H1 (cell line): ENCODE data around the gene FAM9C. TPM values are rescaled to one million over a fixed set of nuclear protein-coding genes. Genes with fewer than 3 reads are reported as not detected.

Experiments used
- CTCF ChIA-PET: fragments of 300-600 bp; sonication (Branson Sonifier 250); formaldehyde crosslinking; loops from one replicate; lab custom pipeline; 2021; ENCODE audit not compliant: partially characterized antibody; lab: Charles Lee
- POLR2A ChIA-PET: fragments of 300-600 bp; sonication (Branson Sonifier 250); formaldehyde crosslinking; loops from one replicate; lab custom pipeline; 2021; ENCODE audit warnings: inconsistent platforms; ENCODE audit not compliant: partially characterized antibody; lab: Charles Lee
- DNase-seq, 2 experiments: peaks; one replicate each; pipeline versions ENCODE4 v3.0.0 to v3.0.0-alpha.2; 2010 to 2022; ENCODE audit warnings: low spot score in 2 of 2, low read depth in 1 of 2, mixed read lengths in 1 of 2
- FAIRE-seq: peaks from 2 replicates; lab custom pipeline; 2011; peaks lifted over from hg19 to GRCh38; lab: Jason Lieb, UNC
- H2AFZ ChIP-seq: 2 replicates; pipeline ENCODE4 v1.8.1; 2012; ENCODE audit warnings: low read length, inconsistent platforms
- H2AK5ac ChIP-seq: 2 replicates; pipeline ENCODE4 v1.6.1; 2013; ENCODE audit warnings: low read depth, low read length
- H2BK120ac ChIP-seq: replicated peaks from 2 replicates; pipeline ENCODE3; 2013; ENCODE audit warnings: low read depth, low read length, inconsistent platforms
- H2BK12ac ChIP-seq: 2 replicates; pipeline ENCODE4 v1.6.1; 2013; ENCODE audit warnings: low read depth, low read length
- H2BK15ac ChIP-seq: 2 replicates; pipeline ENCODE4 v1.6.1; 2013; ENCODE audit warnings: low read length
- H2BK20ac ChIP-seq: 2 replicates; pipeline ENCODE4 v1.6.1; 2013; ENCODE audit warnings: low read length
- H2BK5ac ChIP-seq: 2 replicates; pipeline ENCODE4 v1.6.1; 2013; ENCODE audit warnings: low read depth, low read length
- H3K14ac ChIP-seq: 2 replicates; pipeline ENCODE4 v1.6.1; 2013; ENCODE audit warnings: inconsistent platforms; ENCODE audit not compliant: insufficient read length
- H3K18ac ChIP-seq: 2 replicates; pipeline ENCODE4 v1.6.1; 2013; ENCODE audit warnings: low read length; ENCODE audit errors: extremely low read depth
- H3K23ac ChIP-seq: 2 replicates; pipeline ENCODE4 v1.6.1; 2013; ENCODE audit warnings: inconsistent platforms; ENCODE audit not compliant: insufficient read length
- H3K23me2 ChIP-seq: 2 replicates; pipeline ENCODE4 v1.6.1; 2013; ENCODE audit warnings: low read depth, low read length
- H3K27ac ChIP-seq: 2 replicates; pipeline ENCODE4 v1.6.1; 2011; ENCODE audit warnings: low read depth, low read length, inconsistent platforms
- H3K27me3 ChIP-seq, 4 experiments: replicated peaks in 1 of 4; 1 replicate in 1 of 4; 2 replicates in 3 of 4; pipeline versions ENCODE4 v1.6.1 to v1.8.1; 2011 to 2013; ENCODE audit warnings: low read length in 3 of 4, mild to moderate bottlenecking in 3 of 4, inconsistent platforms in 2 of 4, mixed read lengths in 2 of 4, moderate library complexity in 1 of 4; ENCODE audit not compliant: control insufficient read depth in 3 of 4, insufficient read depth in 3 of 4; ENCODE audit errors: extremely low read depth in 1 of 4
- H3K36me3 ChIP-seq, 4 experiments: 2 replicates each; pipeline versions ENCODE4 v1.6.1 to v1.8.1; 2011 to 2013; ENCODE audit warnings: mild to moderate bottlenecking in 4 of 4, low read length in 3 of 4, moderate library complexity in 2 of 4, control low read depth in 1 of 4, inconsistent platforms in 1 of 4; ENCODE audit not compliant: insufficient read depth in 4 of 4, control insufficient read depth in 2 of 4
- H3K4ac ChIP-seq: replicated peaks from 2 replicates; pipeline ENCODE3; 2013; ENCODE audit warnings: low read length, low read depth, mixed read lengths, inconsistent platforms; ENCODE audit not compliant: insufficient read length
- H3K4me1 ChIP-seq, 4 experiments: replicated peaks in 1 of 4; 1 replicate in 1 of 4; 2 replicates in 3 of 4; pipeline versions ENCODE4 v1.6.1 to v1.8.1; 2011 to 2013; ENCODE audit warnings: low read length in 3 of 4, inconsistent platforms in 2 of 4, mixed read lengths in 1 of 4; ENCODE audit not compliant: insufficient read depth in 4 of 4, control insufficient read depth in 3 of 4
- H3K4me2 ChIP-seq, 2 experiments: 2 replicates each; pipeline versions ENCODE4 v1.6.1 to v1.8.1; 2011 to 2013; ENCODE audit warnings: low read depth in 2 of 2, low read length in 2 of 2, control low read depth in 1 of 2, inconsistent platforms in 1 of 2, mild to moderate bottlenecking in 1 of 2; ENCODE audit not compliant: insufficient read depth in 1 of 2
- H3K4me3 ChIP-seq, 4 experiments: fragments of 200-600, 300-600 bp in 1 of 4; sonication (generic), shearing (Covaris generic), sonication (Bioruptor Twin) in 1 of 4; 2 replicates each; pipeline versions ENCODE4 v1.5.1 to v1.8.1; 2011 to 2016; ENCODE audit warnings: low read length in 4 of 4, low read depth in 3 of 4, control low read depth in 2 of 4, inconsistent platforms in 2 of 4, mild to moderate bottlenecking in 2 of 4, mixed read lengths in 1 of 4, moderate library complexity in 1 of 4; ENCODE audit not compliant: insufficient read depth in 2 of 4; ENCODE audit errors: extremely low read depth in 1 of 4
- H3K56ac ChIP-seq: replicated peaks from 2 replicates; pipeline ENCODE3; 2013; ENCODE audit warnings: low read depth, mild to moderate bottlenecking, mixed read lengths, low read length, inconsistent platforms; ENCODE audit not compliant: insufficient read length
- H3K79me1 ChIP-seq: 2 replicates; pipeline ENCODE4 v1.6.1; 2013; ENCODE audit warnings: low read depth, low read length, control low read depth
- H3K79me2 ChIP-seq, 2 experiments: 2 replicates each; pipeline versions ENCODE4 v1.6.1 to v1.8.1; 2012 to 2013; ENCODE audit warnings: low read length in 2 of 2, mild to moderate bottlenecking in 2 of 2, inconsistent platforms in 1 of 2; ENCODE audit not compliant: insufficient read depth in 2 of 2, control insufficient read depth in 1 of 2
- H3K9ac ChIP-seq, 4 experiments: replicated peaks in 1 of 4; 1 replicate in 1 of 4; 2 replicates in 3 of 4; pipeline versions ENCODE4 v1.6.1 to v1.8.1; 2011 to 2013; ENCODE audit warnings: low read depth in 3 of 4, low read length in 3 of 4, control low read depth in 2 of 4, mild to moderate bottlenecking in 2 of 4, moderate library complexity in 2 of 4, inconsistent platforms in 1 of 4; ENCODE audit errors: extremely low read depth in 1 of 4
- H3K9me3 ChIP-seq, 2 experiments: 2 replicates each; pipeline versions ENCODE4 v1.6.1 to v1.8.1; 2012 to 2013; ENCODE audit warnings: mild to moderate bottlenecking in 2 of 2, moderate library complexity in 2 of 2, control low read depth in 1 of 2, inconsistent platforms in 1 of 2, low read depth in 1 of 2, low read length in 1 of 2, mixed read lengths in 1 of 2; ENCODE audit not compliant: insufficient read depth in 2 of 2
- H4K20me1 ChIP-seq, 2 experiments: replicated peaks in 1 of 2; 2 replicates each; pipeline versions ENCODE3 to v1.8.1; 2011 to 2013; ENCODE audit warnings: inconsistent platforms in 2 of 2, low read length in 2 of 2, mild to moderate bottlenecking in 1 of 2; ENCODE audit not compliant: insufficient read depth in 2 of 2, control insufficient read depth in 1 of 2
- H4K5ac ChIP-seq: 2 replicates; pipeline ENCODE4 v1.6.1; 2013; ENCODE audit warnings: low read length, low read depth, mixed read lengths, inconsistent platforms; ENCODE audit not compliant: insufficient read length
- H4K8ac ChIP-seq: 2 replicates; pipeline ENCODE4 v1.8.0; 2013; ENCODE audit warnings: mild to moderate bottlenecking, moderate library complexity, low read length, inconsistent platforms; ENCODE audit not compliant: insufficient read depth; ENCODE audit errors: extremely low read depth
- H4K91ac ChIP-seq: replicated peaks from 2 replicates; pipeline ENCODE3; 2013; ENCODE audit warnings: low read length, mixed read lengths, inconsistent platforms; ENCODE audit not compliant: insufficient read length
- BRCA1 ChIP-seq: IDR thresholded peaks from 2 replicates; pipeline ENCODE4 v1.6.1; 2012; ENCODE audit warnings: low read depth, low read length, improper control_type of control experiment
- CBX5 ChIP-seq: fragments of 300-800, 300-1000 bp; sonication (generic); IDR thresholded peaks from 2 replicates; pipeline ENCODE4 v1.7.1; 2016; ENCODE audit warnings: antibody characterized with exemption, low read length, low read depth
- CBX8 ChIP-seq: fragments of 300-800, 300-1000 bp; sonication (generic); IDR thresholded peaks from 2 replicates; pipeline ENCODE4 v1.7.1; 2016; ENCODE audit warnings: low read depth, low read length, borderline replicate concordance
- CEBPB ChIP-seq: IDR thresholded peaks from 2 replicates; pipeline ENCODE4 v1.6.1; 2012; ENCODE audit warnings: low read depth, low read length
- GABPA ChIP-seq: IDR thresholded peaks from 2 replicates; pipeline ENCODE4 v1.6.1; 2011; ENCODE audit warnings: mild to moderate bottlenecking, low read length, moderate library complexity, borderline replicate concordance; ENCODE audit not compliant: insufficient read depth
- KDM1A ChIP-seq: fragments of 200-600, 300-600 bp; sonication (generic); IDR thresholded peaks from 2 replicates; pipeline ENCODE4 v1.7.1; 2016; ENCODE audit warnings: mild to moderate bottlenecking, low read length, borderline replicate concordance
- KDM5A ChIP-seq: fragments of 200-600 bp; IDR thresholded peaks from 2 replicates; pipeline ENCODE4 v1.7.1; 2012; ENCODE audit warnings: mild to moderate bottlenecking, low read length, inconsistent platforms, mixed read lengths
- POLR2AphosphoS5 ChIP-seq: IDR thresholded peaks from 2 replicates; pipeline ENCODE4 v1.6.1; 2011; ENCODE audit warnings: low read depth, low read length
- RAD21 ChIP-seq, 2 experiments: IDR thresholded peaks in 1 of 2; conservative IDR thresholded peaks in 1 of 2; 2 replicates each; pipeline ENCODE4 v1.6.1; 2011; ENCODE audit warnings: low read depth in 2 of 2, low read length in 2 of 2, improper control_type of control experiment in 1 of 2, inconsistent platforms in 1 of 2, mild to moderate bottlenecking in 1 of 2, moderate library complexity in 1 of 2
- RNF2 ChIP-seq: fragments of 200-900, 300-1000 bp; sonication (generic); IDR thresholded peaks from 2 replicates; pipeline ENCODE4 v1.7.1; 2016; ENCODE audit warnings: borderline replicate concordance, low read depth, mild to moderate bottlenecking, antibody characterized with exemption, low read length; ENCODE audit not compliant: poor library complexity, severe bottlenecking; ENCODE audit errors: missing control alignments
- SIRT6 ChIP-seq: IDR thresholded peaks from one replicate; pipeline ENCODE4 v1.7.1; 2012; ENCODE audit warnings: low read length, inconsistent platforms
- SP1 ChIP-seq: IDR thresholded peaks from 2 replicates; pipeline ENCODE4 v1.6.1; 2011; ENCODE audit warnings: low read depth, low read length
- SP2 ChIP-seq: IDR thresholded peaks from 2 replicates; pipeline ENCODE4 v1.6.1; 2012; ENCODE audit warnings: mild to moderate bottlenecking, low read length, inconsistent platforms
- SUZ12 ChIP-seq: fragments of 200-600 bp; sonication (generic); IDR thresholded peaks from 2 replicates; pipeline ENCODE4 v1.6.1; 2012; ENCODE audit warnings: mild to moderate bottlenecking, inconsistent platforms, low read length, moderate library complexity, mixed read lengths
- TCF12 ChIP-seq: IDR thresholded peaks from 2 replicates; pipeline ENCODE4 v1.6.1; 2011; ENCODE audit warnings: low read depth, mild to moderate bottlenecking, low read length
- YY1 ChIP-seq: IDR thresholded peaks from 2 replicates; pipeline ENCODE4 v1.6.1; 2011; ENCODE audit warnings: low read depth, mild to moderate bottlenecking, low read length
- WGBS, 2 experiments: shearing (Covaris generic) in 1 of 2; methylation state at CpG; one replicate each; pipeline versions ENCODE4 v1.1.6 to v1.1.7; 2013 to 2015; ENCODE audit warnings: low lambda C conversion rate in 2 of 2, mixed read lengths in 2 of 2, inconsistent platforms in 1 of 2, low coverage in 1 of 2, missing lambda C conversion rate in 1 of 2; ENCODE audit not compliant: insufficient replicate concordance in 2 of 2, insufficient coverage in 1 of 2, insufficient read length in 1 of 2; ENCODE audit errors: extremely low coverage in 1 of 2, missing lambda C conversion rate in 1 of 2; 5-methylcytosine and 5-hydroxymethylcytosine counted together
- polyA plus RNA-seq, 7 experiments: library from polyadenylated mRNA; depleted of rRNA in 3 of 7; stranded (reverse) in 5 of 7; unstranded in 2 of 7; fragments of >200 nt in 5 of 7; fragments of 200-250 nt in 2 of 7; gene quantifications; 1 replicate in 5 of 7; 2 replicates in 1 of 7; 4 replicates in 1 of 7; pipeline versions ENCODE4 v1.2.1 to v1.2.3, GENCODE V29; 2011 to 2013; ENCODE audit warnings: missing spikeins in 2 of 7, mixed read lengths in 2 of 7
- total RNA-seq: library from RNA; stranded (reverse); fragmentation: NEBNext Ultra II Directional; extraction: Animal tissue kit (Norgen Biotek cat#: 25700); gene quantifications from 2 replicates; pipeline ENCODE4 v1.2.1, GENCODE V29; 2021

FAM9C gene
- total and polyA plus RNA-seq, 2 of the 8 experiments (the other 6 are each of a cell fraction or from before 2014, with no cell fraction given): not detected

DNA sequence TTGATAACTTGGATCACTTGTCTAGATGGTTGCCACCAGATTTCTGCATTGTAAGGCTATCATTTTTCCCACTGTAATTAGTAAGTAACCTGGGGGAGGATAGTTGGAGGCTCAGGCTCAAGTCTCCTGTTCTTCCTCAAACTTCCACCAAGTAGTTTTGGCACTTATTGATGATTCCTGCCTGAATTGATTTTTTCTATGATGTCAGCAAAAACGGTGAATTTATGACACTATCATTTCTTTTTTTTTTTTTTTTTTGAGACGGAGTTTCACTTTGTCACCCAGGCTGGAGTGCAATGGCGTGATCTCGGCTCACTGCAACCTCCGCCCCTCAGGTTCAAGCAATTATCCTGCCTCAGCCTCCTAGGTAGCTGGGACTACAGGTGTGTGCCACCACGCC, 57.1 kb downstream of the FAM9C start:
- Histone ChIP-seq H3K27me3 (no peaks in the 10 kb centered on the region), H2BK5ac (no peak overlapping the region), H4K91ac (no peak overlapping the region), H2BK15ac (no peak overlapping the region), H3K79me1 (no peaks in the 10 kb centered on the region), H3K4ac (no peak overlapping the region), H3K36me3 (no peaks in the 10 kb centered on the region), H3K23me2 (no peaks in the 10 kb centered on the region), H3K4me2 (no peak overlapping the region), H2AFZ (no peak overlapping the region), H3K4me1 (no peaks in the 10 kb centered on the region), H3K9ac (no peak overlapping the region), H4K8ac (no peak overlapping the region), H3K79me2 (no peaks in the 10 kb centered on the region), H3K27ac (no peak overlapping the region), H3K18ac (no peak overlapping the region), H4K5ac (no peak overlapping the region), H3K4me3 (no peak overlapping the region), H2AK5ac (no peak overlapping the region), H2BK120ac (no peak overlapping the region), H4K20me1 (no peaks in the 10 kb centered on the region), H3K23ac (no peak overlapping the region), H3K56ac (no peak overlapping the region), H3K9me3 (no peaks in the 10 kb centered on the region), H3K14ac (no peak overlapping the region), H2BK12ac (no peak overlapping the region), H2BK20ac (no peak overlapping the region)
- POLR2A ChIA-PET: interaction anchor here (1.6 kb wide), 1 partner anchor 12 kb away, joined by 5 read pairs; the partner anchor contains the start of gene TMSB4X
- DNase-seq: no peak
- no CpG with 5 or more reads among the region's 6 CpGs for WGBS, 2 experiments
- FAIRE-seq: no peak
- CTCF ChIA-PET: no interaction called here
- TF ChIP-seq RNF2: no peak
- TF ChIP-seq GABPA: no peak
- no peak for TF ChIP-seq CBX8
- TF ChIP-seq SIRT6: no peak
- no peak for TF ChIP-seq TCF12
- TF ChIP-seq KDM5A: no peak
- TF ChIP-seq BRCA1: no peak
- no peak for TF ChIP-seq SP1
- TF ChIP-seq YY1: no peak
- no peak for TF ChIP-seq POLR2AphosphoS5
- no peak for TF ChIP-seq SUZ12
- no peak for TF ChIP-seq SP2
- TF ChIP-seq KDM1A: no peak
- no peak for TF ChIP-seq CEBPB
- TF ChIP-seq RAD21 (IDR thresholded peaks at IDR 0.05 in 1 of 2, conservative IDR thresholded peaks at IDR 0.05 in 1 of 2; ENCODE audit: low read depth in 2 of 2, low read length in 2 of 2): no peak
- no peak for TF ChIP-seq CBX5
